Measurements from ENCODE around the gene ADGRG6.

DNA sequence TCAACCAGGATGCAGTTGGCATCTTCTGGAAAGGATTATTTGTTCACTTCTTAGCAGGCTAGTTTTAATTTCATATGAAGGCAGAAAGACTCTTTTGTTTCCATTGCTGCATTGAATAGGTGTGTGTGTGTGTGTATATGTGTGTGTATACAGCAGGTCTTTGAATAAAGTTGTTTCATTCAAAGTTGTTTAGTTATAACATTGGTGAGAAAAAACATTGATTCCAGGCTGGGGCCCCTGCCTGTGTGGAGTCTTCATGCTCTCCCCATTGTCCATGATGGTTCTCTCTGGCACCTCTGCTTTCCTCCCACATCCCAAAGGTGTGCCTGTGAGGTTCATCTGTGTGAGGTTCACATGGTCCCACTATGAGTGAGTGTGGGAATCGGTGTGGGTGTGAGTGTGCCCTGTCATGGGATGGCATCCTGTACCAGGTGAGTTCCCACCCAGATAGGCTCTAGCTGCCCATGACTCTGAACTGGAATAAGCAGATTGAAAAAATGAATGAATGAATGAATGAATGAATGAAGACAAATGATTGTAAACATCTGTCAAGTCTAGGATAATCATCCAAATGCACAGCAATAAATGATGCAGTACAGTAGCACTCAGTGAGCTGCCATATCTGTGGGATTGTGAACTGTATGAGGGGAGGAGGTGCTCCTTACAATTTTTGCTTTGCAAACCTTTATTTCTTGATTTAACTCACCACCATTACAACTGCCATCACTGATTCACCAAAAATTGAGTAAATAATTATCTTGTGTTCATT, 156.0 kb downstream of the ADGRG6 start:
- TF ChIP-seq, protein P1, sequence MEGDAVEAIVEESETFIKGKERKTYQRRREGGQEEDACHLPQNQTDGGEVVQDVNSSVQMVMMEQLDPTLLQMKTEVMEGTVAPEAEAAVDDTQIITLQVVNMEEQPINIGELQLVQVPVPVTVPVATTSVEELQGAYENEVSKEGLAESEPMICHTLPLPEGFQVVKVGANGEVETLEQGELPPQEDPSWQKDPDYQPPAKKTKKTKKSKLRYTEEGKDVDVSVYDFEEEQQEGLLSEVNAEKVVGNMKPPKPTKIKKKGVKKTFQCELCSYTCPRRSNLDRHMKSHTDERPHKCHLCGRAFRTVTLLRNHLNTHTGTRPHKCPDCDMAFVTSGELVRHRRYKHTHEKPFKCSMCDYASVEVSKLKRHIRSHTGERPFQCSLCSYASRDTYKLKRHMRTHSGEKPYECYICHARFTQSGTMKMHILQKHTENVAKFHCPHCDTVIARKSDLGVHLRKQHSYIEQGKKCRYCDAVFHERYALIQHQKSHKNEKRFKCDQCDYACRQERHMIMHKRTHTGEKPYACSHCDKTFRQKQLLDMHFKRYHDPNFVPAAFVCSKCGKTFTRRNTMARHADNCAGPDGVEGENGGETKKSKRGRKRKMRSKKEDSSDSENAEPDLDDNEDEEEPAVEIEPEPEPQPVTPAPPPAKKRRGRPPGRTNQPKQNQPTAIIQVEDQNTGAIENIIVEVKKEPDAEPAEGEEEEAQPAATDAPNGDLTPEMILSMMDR (tag by site-specific recombination; IDR thresholded peaks at IDR 0.05) = no peak
- no peak for TF ChIP-seq ZNF23 (tag by site-specific recombination; IDR thresholded peaks at IDR 0.05; ENCODE audit: borderline replicate concordance)
- TF ChIP-seq ZNF529 (tag by site-specific recombination; IDR thresholded peaks at IDR 0.05; ENCODE audit: insufficient replicate concordance) = no peak
